IPS DF 19.7 (cell line): Measurements from ENCODE around the gene SPANXD.
"Not testable (repeated sequence)": the region's sequence is repeated elsewhere in the genome, so short reads cannot be mapped to it uniquely, and the experiment has no call there.

Experiments
- DNase-seq: peaks from one replicate; pipeline ENCODE4 v3.0.0-alpha.2; 2013; ENCODE audit warnings: low read depth, low spot score

SPANXD gene

DNA sequence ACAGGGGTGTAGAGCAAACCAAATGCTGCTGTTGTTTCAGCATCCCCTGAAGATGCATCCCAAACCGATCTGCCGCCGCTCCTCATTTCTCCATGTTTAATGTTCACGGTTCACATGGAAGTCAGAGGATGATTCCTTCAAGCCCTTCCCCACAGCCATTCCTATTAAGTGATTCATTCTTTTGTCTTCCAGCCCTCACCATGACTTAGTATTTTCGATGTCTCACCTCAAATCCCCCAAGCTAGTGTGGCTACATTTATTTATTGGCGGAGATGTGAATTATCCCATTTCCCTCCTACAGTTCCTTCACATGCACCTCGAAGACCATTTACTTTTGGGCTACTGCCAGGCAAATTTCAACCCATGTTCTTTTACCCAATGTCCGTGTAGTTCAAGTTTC is at the start of gene SPANXD:
TSS of gene SPANXD (minus strand) at position 101 of the 400 bp plus-strand sequence. CDS start 334 bp downstream, outside the sequence.
- DNase-seq, result not testable (repeated sequence)

GRCh38 chrX:141742666-141743065 is 44.1 kb upstream of the SPANXD start:
- no peak for DNase-seq

GRCh38 chrX:141736656-141737055 is 38.1 kb upstream of the SPANXD start:
- DNase-seq, result no peak

GRCh38 chrX:141733371-141733770 is 34.8 kb upstream of the SPANXD start:
- DNase-seq, result no peak

DNA sequence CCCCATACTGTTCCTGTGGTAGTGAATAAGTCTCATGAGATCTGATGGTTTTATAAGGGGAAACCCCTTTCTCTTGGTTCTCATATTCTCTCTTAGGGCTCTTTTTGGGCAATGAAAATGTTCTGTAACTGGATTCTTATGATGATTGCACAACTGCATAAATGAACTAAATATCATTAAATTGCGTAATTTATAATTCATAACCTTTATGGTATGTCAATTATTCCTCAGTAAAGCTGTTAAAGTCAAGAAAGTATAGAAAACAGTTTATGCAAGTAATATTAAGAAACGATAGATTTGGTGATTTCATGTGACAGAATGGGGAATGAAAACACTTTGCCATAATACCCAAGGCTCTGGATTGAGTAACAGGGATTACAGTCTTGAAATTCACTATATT is 33.5 kb upstream of the SPANXD start:
- DNase-seq, result no peak

GRCh38 chrX:141724186-141724585 is 25.6 kb upstream of the SPANXD start:
- no peak for DNase-seq

- DNase-seq, result no peak
Observed at GRCh38 chrX:141714680-141715079, 16.1 kb upstream of the SPANXD start.

- DNase-seq, result no peak
Observed at GRCh38 chrX:141701072-141701471, 2.5 kb upstream of the SPANXD start.

GRCh38 chrX:141673946-141674345 is 24.6 kb downstream of the SPANXD start:
- DNase-seq, result no peak

DNA sequence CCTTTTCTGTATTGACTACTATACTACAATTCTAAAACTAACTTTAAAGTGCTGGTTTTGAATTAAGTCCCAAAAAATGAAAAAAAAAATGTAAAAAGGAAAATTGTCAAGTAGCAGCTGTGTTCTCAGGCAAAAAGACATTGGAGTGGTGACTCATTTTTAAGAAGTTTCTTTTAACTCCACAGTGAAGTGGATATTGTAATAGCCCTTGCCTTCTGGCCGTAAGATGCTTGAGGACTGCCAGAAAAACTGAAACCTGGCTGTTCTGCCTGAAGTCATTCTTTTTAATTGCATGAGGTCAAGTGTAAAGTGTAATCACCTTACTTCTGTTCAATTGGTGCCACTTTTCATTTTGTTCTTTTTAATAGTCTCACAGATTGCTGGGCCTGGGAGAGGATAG is 28.9 kb downstream of the SPANXD start:
- no peak for DNase-seq

DNA sequence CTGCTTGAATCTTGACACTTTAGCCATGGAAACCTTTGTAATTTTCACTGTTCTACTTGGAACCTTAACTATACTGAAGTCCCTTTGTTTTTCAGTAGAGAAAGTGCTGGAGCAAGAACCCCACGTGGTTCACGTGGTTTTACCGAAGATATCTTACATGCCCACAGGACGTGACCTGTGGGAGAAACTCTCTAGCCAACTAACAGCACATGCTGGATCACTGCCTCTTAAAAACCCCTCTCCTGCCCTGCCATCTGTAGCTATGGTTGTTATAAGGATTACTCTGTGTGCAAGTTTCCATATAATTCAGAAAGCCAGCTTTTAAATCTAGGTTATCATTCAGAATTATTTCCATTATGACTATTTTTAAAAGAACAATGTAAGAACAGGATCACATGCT is 30.2 kb downstream of the SPANXD start:
- DNase-seq, result no peak

- no peak for DNase-seq
Observed at GRCh38 chrX:141662781-141663180, 35.8 kb downstream of the SPANXD start.

- DNase-seq, result no peak
Observed at GRCh38 chrX:141652286-141652685, 46.3 kb downstream of the SPANXD start.
